NCI-H2029 treated with DMSO at 0.1 percent for 48 hours (cell line): Measurements from ENCODE around the gene GSK3B.

Experiments used
- DNase-seq: peaks from one replicate; lab custom pipeline; 2025; lab: John Stamatoyannopoulos, UW

The GSK3B gene

GRCh38 chr3:119880966-119881365 lies 213.3 kb downstream of the GSK3B start:
- no peak for DNase-seq

GRCh38 chr3:119873646-119874045 lies 220.6 kb downstream of the GSK3B start:
- DNase-seq, result no peak

- DNase-seq, result no peak
Measured at GRCh38 chr3:119872773-119873172, 221.5 kb downstream of the GSK3B start.

DNA sequence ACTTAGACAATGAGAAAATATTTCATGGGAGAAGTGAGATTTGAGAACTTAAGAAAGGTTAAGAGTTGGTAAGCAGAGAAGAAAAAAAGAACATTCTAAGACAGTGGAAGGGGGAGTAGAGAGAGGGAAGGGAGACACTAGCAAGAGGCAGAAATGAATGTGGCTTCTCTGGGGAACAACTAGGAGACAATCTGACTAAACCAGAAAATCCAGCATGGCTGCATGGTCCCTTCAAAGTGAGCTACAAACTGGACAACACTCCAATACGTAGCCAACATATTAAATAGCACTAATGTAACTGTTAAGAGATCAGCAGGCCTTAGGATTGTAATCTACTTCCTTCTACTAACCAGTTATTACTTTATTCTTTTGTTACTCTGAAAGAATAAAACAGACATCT lies 222.7 kb downstream of the GSK3B start:
- DNase-seq, result no peak

GRCh38 chr3:119870512-119870911 lies 223.7 kb downstream of the GSK3B start:
- no peak for DNase-seq

DNA sequence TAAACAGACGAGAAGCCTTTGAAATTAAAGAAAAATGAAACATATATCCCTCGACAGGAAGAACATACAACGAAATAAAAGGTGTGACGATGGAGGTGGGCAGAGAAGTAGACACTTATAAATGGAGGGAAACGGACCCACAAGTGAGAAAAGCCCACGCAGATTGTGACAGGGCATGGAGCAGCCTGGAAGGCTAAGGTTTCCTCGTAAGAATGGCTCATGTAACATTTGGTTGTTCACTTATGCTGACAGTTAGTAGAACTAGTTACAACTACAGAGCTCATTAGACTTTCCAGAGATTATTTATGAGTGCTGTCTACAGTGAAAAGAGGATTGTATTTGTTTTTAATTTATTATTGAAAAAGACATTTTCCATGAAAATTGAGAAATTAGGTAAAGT lies 229.8 kb downstream of the GSK3B start:
- DNase-seq, result no peak

DNA sequence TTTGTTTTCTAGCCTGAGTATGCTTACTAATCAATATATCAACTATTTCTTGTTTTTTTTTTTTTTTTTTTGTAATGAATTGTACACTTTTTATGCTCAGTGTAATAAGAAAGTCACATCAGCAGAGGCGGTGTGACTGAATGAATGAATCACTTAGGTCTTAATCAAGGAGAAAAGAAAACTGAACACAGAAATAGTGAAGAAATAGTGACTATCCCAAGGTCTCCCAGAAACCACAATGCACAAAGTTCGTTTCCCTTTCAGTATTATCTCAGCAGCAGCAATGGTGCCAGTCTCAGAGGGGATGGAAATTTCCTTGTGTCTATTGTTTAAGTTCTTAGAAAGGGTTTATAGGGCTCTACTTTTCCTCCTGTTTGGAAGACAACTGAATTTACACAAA lies 231.6 kb downstream of the GSK3B start:
- no peak for DNase-seq

GRCh38 chr3:119861681-119862080 lies 232.6 kb downstream of the GSK3B start:
- no peak for DNase-seq

GRCh38 chr3:119859728-119860127 lies 234.5 kb downstream of the GSK3B start:
- no peak for DNase-seq

DNA sequence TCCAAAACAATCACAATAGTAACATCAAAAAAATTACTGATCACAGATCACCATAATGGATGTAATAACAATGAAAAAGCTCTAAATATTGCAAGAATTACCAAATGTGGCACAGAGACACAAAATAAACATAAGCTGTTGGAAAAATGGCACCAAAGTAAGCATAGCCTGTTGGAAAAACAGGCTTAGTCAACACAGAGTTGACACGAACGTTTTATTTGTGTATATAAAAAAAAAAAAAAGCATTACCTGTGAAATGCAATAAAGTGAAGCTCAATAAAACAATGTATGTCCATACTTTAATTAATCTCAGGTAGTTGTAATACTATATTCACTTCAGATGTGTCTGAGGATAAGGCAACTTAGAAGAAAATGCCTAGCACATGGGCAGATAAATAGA lies 235.3 kb downstream of the GSK3B start:
- DNase-seq, result no peak

DNA sequence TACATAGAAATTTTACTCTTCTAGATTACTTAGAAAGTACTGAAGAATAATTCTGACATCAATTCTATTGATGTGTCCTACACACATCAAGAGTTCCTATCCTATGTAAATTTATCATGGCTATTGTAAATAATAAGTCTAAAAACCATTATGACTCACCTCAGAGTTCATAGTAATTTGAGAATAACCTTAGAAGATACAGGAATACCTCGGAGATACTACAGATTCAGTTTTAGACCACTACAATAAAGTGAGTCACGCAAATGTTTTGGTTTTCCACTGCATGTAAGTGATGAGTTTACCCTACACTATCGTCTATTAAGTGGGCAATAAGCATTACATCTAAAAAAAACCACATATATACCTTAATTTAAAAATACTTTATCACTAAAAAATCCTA lies 237.6 kb downstream of the GSK3B start:
- no peak for DNase-seq

DNA sequence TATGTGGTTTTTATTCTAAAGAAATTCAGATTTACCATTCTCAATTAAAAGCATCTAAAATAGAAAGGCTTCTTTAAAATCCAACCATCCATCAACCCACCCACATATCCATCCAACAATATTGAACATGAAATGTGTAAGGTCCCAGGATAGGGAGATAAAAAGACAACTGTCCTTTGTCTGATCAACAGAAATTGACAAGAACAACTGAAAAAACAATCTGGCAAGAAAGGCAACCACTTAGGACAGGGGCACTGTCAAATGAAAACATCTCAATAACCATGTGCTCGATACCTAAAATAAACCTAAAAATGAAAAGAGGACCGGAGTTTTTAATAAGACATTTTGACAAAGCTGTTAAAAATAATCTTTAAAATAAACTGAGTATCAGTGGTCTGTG lies 245.1 kb downstream of the GSK3B start:
- DNase-seq, result no peak

DNA sequence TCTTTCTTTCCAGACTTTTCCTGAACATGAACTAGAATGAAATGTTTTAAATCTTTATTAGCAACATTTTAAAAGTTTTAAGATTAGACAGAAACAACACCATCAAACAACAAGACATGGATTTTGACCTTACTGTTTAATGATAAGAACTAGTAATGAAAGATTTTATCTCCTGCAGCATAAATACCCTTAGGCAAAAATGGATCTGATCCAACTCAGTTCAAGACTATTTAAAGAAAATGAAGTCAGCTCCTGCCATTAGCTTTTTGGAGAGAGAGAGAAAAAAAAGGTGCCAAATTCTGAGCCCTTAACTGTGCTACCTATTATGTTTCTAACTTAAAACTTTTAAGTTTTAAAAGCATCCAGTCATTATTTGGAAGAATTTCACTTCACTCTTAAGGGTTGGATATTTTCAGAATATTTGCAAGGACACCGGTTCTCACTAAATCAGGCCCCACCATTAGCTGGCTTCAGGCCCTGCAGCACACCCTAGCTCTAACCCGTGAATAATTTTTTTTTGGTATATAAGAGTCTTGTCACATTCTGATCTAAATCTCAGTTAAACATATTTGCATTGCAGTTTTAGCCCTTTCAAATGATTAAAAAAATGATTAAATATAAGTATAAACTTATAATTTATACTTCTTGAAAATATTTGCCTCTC lies 252.3 kb downstream of the GSK3B start:
- no peak for DNase-seq

DNA sequence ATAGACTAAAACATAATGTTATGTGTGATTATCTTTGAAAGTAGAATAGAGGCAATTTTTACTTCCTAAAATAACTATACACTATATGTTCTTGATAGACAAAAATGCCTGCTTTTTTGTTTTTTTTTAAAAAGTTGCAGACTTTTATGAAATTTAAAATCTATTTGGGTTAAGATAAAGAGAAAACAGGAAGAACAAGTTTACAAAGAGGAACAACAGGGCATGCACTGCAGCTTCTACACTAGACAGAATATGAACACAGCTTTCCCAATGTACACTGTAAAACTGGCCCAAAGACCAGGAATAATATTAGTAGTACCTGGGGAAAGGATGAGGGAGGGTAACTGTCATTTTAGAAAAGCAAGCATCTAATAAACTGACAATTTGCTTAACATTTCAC lies 258.7 kb downstream of the GSK3B start:
- no peak for DNase-seq

DNA sequence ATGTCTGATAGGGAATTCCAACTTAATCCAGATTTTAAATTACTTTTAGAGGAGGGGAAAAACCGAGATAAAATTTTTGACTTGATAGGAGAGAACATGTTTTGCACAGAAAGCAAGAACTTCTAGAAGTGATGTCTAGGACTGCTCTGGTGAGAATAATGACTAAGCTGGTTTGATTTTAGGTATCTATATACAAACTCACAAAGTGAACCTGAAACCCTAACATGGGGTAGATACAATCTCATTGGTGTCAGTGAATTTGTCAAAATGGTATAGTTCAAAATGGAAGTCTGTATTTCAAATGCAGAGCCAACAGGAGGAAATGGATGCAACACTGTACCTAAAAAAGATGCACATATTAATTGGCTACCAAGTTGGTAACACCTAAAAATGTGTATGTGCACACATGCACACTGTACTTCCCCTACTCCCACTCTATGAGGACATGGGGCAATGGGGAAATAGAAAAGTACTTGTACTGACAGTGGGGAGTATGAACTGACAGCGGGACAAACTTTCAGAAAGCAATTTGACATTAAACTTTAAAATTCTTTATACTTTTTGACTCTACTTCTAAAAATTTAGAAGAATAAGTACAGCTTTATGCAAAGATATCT lies 259.4 kb downstream of the GSK3B start:
- DNase-seq, result no peak

- no peak for DNase-seq
Measured at GRCh38 chr3:119831941-119832371, 262.3 kb downstream of the GSK3B start.

DNA sequence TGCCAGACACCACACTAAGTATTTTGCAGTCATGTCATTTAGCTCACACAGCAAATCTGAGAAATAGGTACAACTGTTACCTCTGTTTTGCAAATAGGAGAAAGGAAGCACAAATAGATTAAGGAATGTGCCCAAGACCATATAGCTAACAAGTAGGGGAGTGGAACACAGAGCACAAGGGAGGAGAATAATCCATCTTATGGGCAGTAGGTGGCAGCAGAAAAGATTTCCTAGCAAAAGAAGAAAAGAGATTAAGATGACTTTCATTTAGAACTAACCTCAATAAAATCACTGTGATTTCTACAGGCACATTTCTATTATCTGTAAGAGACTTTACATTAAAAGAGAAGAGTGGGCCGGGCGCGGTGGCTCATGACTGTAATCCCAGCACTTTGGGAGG lies 263.2 kb downstream of the GSK3B start:
- no peak for DNase-seq

GRCh38 chr3:119829420-119829819 lies 264.8 kb downstream of the GSK3B start:
- DNase-seq, result no peak

- no peak for DNase-seq
Measured at GRCh38 chr3:119826711-119827608, 267.3 kb downstream of the GSK3B start.

DNA sequence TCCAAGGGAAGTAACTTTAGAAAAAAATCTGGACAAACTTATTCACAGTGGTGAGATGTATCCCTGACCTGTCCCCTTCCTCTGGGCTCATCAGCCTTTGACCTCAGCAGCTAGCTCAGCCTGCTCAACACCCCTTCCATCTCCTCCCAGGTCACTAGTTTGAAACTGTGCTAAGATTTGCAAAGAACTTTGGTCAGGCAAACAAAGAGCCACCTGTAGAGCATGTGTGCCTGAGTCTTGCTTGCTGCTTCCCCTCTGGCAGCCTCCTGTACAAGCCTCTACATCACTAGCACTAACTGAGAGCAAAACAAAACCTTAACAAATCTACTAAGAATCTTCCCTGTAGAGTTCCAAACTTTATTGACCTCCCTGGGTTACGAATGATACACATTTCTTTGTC lies 268.4 kb downstream of the GSK3B start:
- DNase-seq, result no peak

- DNase-seq, result no peak
Measured at GRCh38 chr3:119819806-119820205, 274.4 kb downstream of the GSK3B start.

DNA sequence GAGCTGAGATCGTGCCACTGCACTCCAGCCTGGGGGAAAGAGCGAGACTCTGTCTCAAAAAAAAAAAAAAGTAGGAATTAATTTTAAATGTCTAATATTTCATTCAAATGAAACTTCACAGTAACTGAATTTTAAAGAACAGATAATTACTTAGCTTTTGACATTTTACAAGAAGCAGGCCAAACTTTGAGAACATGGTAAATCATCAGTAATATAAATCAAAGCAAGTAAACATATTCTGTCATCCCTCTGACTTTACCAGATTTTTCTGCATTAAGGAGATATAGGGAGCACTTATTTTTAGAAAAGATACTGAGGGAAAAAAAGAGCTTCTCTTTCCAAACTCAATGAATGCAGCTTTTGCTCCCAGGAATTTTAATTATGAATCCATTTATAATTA lies 275.3 kb downstream of the GSK3B start:
- no peak for DNase-seq
